Measurements from ENCODE around the gene FTO. TPM values are rescaled to one million over a fixed set of nuclear protein-coding genes. Genes with fewer than 3 reads are reported as not detected.

The FTO gene
- total RNA-seq, 1 donor from 2014 or later = 107 TPM

- H3K4me1 Mint-ChIP-seq = peaks cover 33% of the 10 kb centered on the region
- no peak for DNase-seq (ENCODE audit: low read depth, low spot score)
- H3K4me3 Mint-ChIP-seq = no peak overlapping the region
- H3K27me3 Mint-ChIP-seq (ENCODE audit: low read depth) = peaks cover 6% of the 10 kb centered on the region
- no peaks in the 10 kb centered on the region for H3K9me3 Mint-ChIP-seq
- TF ChIP-seq CTCF (conservative IDR thresholded peaks at IDR 0.05) = no peak
- no peak overlapping the region for H3K27ac Mint-ChIP-seq (ENCODE audit: unreplicated experiment)
- no peaks in the 10 kb centered on the region for H3K36me3 Mint-ChIP-seq (ENCODE audit: low read depth)
Observed at GRCh38 chr16:54066451-54067105, 362.6 kb downstream of the FTO start.

GRCh38 chr16:54067322-54068065, 363.5 kb downstream of the FTO start:
- Mint-ChIP-seq H3K27me3 (ENCODE audit: low read depth) (peaks cover 6% of the 10 kb centered on the region), H3K27ac (ENCODE audit: unreplicated experiment) (no peak overlapping the region), H3K36me3 (ENCODE audit: low read depth) (no peaks in the 10 kb centered on the region), H3K9me3 (no peaks in the 10 kb centered on the region), H3K4me3 (no peak overlapping the region), H3K4me1 (peaks cover 40% of the 10 kb centered on the region)
- TF ChIP-seq CTCF (conservative IDR thresholded peaks at IDR 0.05) = no peak
- DNase-seq (ENCODE audit: low read depth, low spot score) = no peak

- H3K27me3 Mint-ChIP-seq (ENCODE audit: low read depth) = peaks cover 6% of the 10 kb centered on the region
- TF ChIP-seq CTCF (conservative IDR thresholded peaks at IDR 0.05) = no peak
- H3K4me1 Mint-ChIP-seq = peaks cover 33% of the 10 kb centered on the region
- no peaks in the 10 kb centered on the region for H3K36me3 Mint-ChIP-seq (ENCODE audit: low read depth)
- H3K27ac Mint-ChIP-seq (ENCODE audit: unreplicated experiment) = no peak overlapping the region
- H3K4me3 Mint-ChIP-seq = no peak overlapping the region
- no peak for DNase-seq (ENCODE audit: low read depth, low spot score)
- no peaks in the 10 kb centered on the region for H3K9me3 Mint-ChIP-seq
Observed at GRCh38 chr16:54068212-54068611, 364.3 kb downstream of the FTO start.

- Mint-ChIP-seq H3K4me1 (peaks cover 32% of the 10 kb centered on the region), H3K4me3 (no peak overlapping the region)
Observed at GRCh38 chr16:54069601-54070239, 365.8 kb downstream of the FTO start.

More at GRCh38 chr16:54069601-54070239, 365.8 kb downstream of the FTO start:
- Mint-ChIP-seq H3K9me3 (no peaks in the 10 kb centered on the region), H3K36me3 (ENCODE audit: low read depth) (no peaks in the 10 kb centered on the region), H3K27me3 (ENCODE audit: low read depth) (peaks cover 6% of the 10 kb centered on the region), H3K27ac (ENCODE audit: unreplicated experiment) (no peak overlapping the region)
- no peak for TF ChIP-seq CTCF (conservative IDR thresholded peaks at IDR 0.05)
- DNase-seq (ENCODE audit: low read depth, low spot score) = no peak
